Chondrocyte (in vitro differentiated cells): ENCODE data around the gene SYT15. TPM values are rescaled to one million over a fixed set of nuclear protein-coding genes. Genes with fewer than 3 reads are reported as not detected.
A peak's percentile ranks its signal among the peaks of the same experiment; 100 is the strongest.

ENCODE experiments used
- DNase-seq: peaks from one replicate; pipeline ENCODE4 v3.0.0; 2021; ENCODE audit warnings: mixed read lengths, low spot score
- H3K27ac Mint-ChIP-seq: one replicate; pipeline ENCODE4 v1.8.0; 2021; ENCODE audit warnings: mild to moderate bottlenecking, moderate library complexity, mixed read lengths; ENCODE audit not compliant: unreplicated experiment
- H3K27me3 Mint-ChIP-seq: 2 replicates; pipeline ENCODE4 v1.8.0; 2021; ENCODE audit warnings: low read depth, mixed read lengths
- H3K36me3 Mint-ChIP-seq: 2 replicates; pipeline ENCODE4 v1.8.0; 2021; ENCODE audit warnings: low read depth, mixed read lengths
- H3K4me1 Mint-ChIP-seq: 2 replicates; pipeline ENCODE4 v1.8.0; 2021; ENCODE audit warnings: low read depth, mild to moderate bottlenecking, mixed read lengths
- H3K4me3 Mint-ChIP-seq: one replicate; pipeline ENCODE4 v1.8.0; 2021; ENCODE audit warnings: mild to moderate bottlenecking, moderate library complexity, mixed read lengths; ENCODE audit not compliant: unreplicated experiment
- H3K9me3 Mint-ChIP-seq: 2 replicates; pipeline ENCODE4 v1.8.0; 2021; ENCODE audit warnings: low read depth, mixed read lengths
- total RNA-seq: library from RNA; stranded (reverse); gene quantifications from 3 replicates; pipeline ENCODE4 v1.2.1, GENCODE V29; 2021
- TF ChIP-seq, protein P1 (sequence below): fragments of 200-600 bp; sonication (generic); IDR thresholded peaks from 2 replicates; pipeline ENCODE4 v1.5.0; 2021; ENCODE audit warnings: antibody characterized with exemption, mild to moderate bottlenecking, moderate library complexity

Gene SYT15
- total RNA-seq, 1 donor from 2014 or later = 14.5 TPM

DNA sequence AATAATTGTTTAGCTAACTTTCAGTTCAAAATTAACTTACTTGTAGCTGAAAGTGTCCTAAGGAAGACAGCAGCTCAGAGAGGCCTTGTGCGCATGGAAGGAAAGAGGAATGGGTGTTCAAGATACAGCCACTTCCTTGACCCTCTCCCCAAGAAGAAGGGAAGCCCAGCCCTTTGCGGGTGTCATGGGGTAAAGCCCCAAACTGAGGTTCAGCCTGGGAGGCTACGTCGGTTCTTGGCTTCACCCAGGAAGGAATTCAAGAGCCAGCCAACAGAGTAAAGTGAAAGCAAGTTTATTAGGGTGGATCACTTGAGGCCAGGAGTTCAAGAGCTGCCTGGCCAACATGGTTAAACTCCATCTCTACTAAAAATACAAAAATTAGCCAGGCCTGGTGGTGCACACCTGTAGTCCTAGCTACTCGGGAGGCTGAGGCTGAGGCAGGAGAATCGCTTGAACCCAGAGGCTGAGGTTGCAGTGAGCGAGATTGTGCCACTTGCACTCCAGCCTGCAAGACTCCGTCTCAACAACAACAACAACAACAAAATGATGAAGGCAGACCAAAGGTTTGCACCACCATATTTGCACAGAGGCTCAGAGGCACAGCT, 38.4 kb upstream of the SYT15 start:
- Mint-ChIP-seq H3K27me3 (no peaks in the 10 kb centered on the region), H3K4me1 (peaks cover 44% of the 10 kb centered on the region), H3K9me3 (no peaks in the 10 kb centered on the region), H3K4me3 (peak overlapping the region; percentile 40), H3K27ac (peak overlapping the region; percentile 95), H3K36me3 (no peaks in the 10 kb centered on the region)
- TF ChIP-seq, protein P1, sequence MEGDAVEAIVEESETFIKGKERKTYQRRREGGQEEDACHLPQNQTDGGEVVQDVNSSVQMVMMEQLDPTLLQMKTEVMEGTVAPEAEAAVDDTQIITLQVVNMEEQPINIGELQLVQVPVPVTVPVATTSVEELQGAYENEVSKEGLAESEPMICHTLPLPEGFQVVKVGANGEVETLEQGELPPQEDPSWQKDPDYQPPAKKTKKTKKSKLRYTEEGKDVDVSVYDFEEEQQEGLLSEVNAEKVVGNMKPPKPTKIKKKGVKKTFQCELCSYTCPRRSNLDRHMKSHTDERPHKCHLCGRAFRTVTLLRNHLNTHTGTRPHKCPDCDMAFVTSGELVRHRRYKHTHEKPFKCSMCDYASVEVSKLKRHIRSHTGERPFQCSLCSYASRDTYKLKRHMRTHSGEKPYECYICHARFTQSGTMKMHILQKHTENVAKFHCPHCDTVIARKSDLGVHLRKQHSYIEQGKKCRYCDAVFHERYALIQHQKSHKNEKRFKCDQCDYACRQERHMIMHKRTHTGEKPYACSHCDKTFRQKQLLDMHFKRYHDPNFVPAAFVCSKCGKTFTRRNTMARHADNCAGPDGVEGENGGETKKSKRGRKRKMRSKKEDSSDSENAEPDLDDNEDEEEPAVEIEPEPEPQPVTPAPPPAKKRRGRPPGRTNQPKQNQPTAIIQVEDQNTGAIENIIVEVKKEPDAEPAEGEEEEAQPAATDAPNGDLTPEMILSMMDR = no peak
- DNase-seq = peak; percentile 63

DNA sequence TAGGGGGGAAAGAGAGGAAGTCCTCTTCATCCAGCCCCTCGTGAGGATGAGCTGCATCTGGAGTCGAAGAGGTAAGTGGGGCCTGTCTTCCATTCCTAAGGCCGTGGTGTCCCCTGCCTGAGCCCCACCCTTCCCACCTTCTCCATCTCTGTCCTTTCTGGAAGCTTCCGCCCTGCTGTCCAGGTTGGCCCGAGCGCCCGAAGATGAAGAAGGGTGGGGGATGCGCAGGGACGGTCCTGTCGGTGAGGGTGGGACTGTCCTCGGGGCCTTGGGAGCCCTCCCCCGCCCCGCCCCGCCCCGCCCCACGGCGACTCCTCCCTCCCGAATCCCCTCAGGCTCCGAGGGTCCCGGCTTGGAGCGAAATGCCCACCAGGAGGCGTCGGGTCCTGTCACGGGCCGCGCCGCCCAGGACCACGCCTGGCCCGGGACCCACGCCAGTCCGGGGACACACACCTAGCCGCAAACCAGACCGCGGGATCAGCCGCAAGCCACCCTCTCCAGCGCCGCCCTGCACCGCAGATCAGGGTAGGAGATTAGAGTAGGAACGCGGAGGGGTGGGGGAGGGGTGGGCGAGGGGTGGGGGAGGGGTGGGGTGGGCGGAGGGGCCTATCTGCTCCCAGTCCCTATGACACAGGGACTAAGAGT, 37.8 kb upstream of the SYT15 start:
- peaks cover 44% of the 10 kb centered on the region for H3K4me1 Mint-ChIP-seq
- no peaks in the 10 kb centered on the region for H3K36me3 Mint-ChIP-seq
- H3K27me3 Mint-ChIP-seq = no peaks in the 10 kb centered on the region
- no peak overlapping the region for H3K4me3 Mint-ChIP-seq
- TF ChIP-seq, protein P1 = peak; percentile 72
- DNase-seq = peak; percentile 94
- H3K27ac Mint-ChIP-seq = peak overlapping the region; percentile 95
- no peaks in the 10 kb centered on the region for H3K9me3 Mint-ChIP-seq

DNA sequence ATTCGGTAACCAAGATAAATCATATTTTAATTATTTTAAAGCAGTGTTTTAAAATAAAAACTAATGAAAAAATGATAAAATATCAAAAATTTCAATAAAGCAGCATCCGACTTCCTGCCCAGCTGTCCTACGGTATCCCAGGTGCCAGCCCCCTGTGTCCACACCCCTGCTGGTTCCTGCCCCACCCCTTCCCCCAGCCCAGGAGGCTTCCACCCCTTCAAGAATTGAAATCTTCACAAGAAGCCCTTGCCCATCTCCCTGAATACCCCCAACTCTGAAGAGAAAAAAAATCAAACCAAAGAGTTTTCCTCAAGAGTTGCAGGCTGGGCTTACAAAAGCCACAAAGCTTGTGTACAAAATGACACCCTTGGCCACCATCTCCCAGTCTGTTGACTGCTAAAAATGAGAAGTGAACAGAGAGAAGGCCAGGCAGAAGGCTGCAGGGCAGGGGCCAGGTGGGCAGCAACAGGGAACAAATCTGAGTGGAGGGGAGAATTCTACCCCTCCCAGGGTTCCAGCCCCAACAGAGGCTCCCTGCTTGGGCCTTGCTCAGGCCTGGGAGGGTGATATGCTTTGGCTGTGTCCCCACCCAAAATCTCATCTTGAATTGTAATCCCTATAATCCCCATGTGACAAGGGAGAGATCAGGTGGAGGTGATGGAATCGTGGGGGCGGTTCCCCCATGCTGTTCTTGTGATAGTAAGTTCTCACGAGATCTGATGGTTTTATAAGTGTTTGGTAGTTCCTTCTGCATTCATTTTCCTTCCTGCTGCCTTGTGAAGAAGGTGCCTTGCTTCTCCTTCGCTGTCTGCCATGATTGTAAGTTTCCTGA, 37.0 kb upstream of the SYT15 start:
- Mint-ChIP-seq H3K27ac (peak overlapping the region; percentile 49), H3K4me3 (no peak overlapping the region), H3K9me3 (no peaks in the 10 kb centered on the region), H3K36me3 (no peaks in the 10 kb centered on the region), H3K27me3 (no peaks in the 10 kb centered on the region), H3K4me1 (peaks cover 44% of the 10 kb centered on the region)
- DNase-seq = peak; percentile 69
- TF ChIP-seq, protein P1 = no peak

DNA sequence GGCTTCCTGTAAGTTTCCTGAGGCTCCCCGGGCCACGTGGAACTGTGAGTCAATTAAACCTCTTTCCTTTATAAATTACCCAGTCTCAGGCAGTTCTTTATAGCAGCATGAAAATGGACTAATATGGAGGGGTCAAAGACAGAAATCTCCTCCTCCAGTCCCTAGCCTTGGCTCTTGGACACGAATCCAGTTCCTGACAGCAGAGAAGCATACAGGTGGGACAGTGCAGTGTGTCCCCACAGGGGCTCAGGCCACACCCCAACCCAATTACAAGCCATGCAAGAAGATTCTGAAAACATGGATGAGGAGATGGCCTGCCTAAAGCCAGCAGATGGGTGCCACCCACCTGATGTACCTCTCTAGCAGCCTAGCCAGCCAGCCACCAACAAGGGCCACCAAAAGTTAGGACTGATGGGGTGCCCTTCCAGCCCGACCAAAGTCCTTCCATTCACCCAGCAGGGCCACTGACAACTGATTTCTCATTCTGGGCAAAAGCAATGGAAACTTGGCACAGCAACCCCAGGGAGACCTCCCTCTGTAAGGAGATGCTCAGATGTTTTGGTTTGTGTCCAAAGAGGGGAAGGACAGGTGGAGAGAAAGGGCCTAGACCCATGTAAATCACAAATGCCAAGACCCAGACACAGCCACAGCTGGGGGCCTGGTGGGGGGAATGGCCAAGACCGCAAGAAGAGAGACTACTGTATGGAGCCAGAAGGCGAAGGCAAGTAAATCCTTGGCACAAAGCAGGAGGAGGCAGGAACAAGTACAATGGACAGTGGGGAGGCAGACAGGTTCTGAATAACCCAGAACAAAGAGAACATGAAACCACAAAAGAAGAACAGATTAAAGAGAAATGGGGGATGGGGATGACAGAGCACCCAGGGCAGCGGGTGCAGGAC, 36.1 kb upstream of the SYT15 start:
- Mint-ChIP-seq H3K27ac (no peak overlapping the region), H3K36me3 (no peaks in the 10 kb centered on the region), H3K9me3 (no peaks in the 10 kb centered on the region), H3K27me3 (no peaks in the 10 kb centered on the region), H3K4me1 (peaks cover 38% of the 10 kb centered on the region), H3K4me3 (no peak overlapping the region)
- TF ChIP-seq, protein P1 = no peak
- DNase-seq = peak; percentile 90
